PFSK-1 (cell line): ENCODE measurements around the gene TAS2R43.

ENCODE experiments used
- POLR2AphosphoS5 ChIP-seq: IDR thresholded peaks from 2 replicates; pipeline ENCODE4 v1.6.1; 2012; ENCODE audit warnings: low read depth, mild to moderate bottlenecking, control low read depth, low read length, moderate library complexity
- REST ChIP-seq, 2 experiments: IDR thresholded peaks; 2 replicates each; pipeline versions ENCODE4 v1.6.1 to v1.8.0; 2011 to 2012; ENCODE audit warnings: low read depth in 2 of 2, low read length in 2 of 2, control low read depth in 1 of 2, inconsistent platforms in 1 of 2, mild to moderate bottlenecking in 1 of 2, moderate library complexity in 1 of 2; ENCODE audit not compliant: insufficient read depth in 1 of 2
- SIN3A ChIP-seq: IDR thresholded peaks from 2 replicates; pipeline ENCODE4 v1.6.1; 2012; ENCODE audit warnings: mild to moderate bottlenecking, low read length, moderate library complexity, borderline replicate concordance; ENCODE audit not compliant: insufficient read depth
- TAF1 ChIP-seq: IDR thresholded peaks from 2 replicates; pipeline ENCODE4 v1.6.1; 2012; ENCODE audit warnings: low read length, control low read depth, borderline replicate concordance; ENCODE audit not compliant: insufficient read depth

- TF ChIP-seq TAF1, result no peak
- TF ChIP-seq POLR2AphosphoS5, result no peak
- no peak for TF ChIP-seq REST (IDR thresholded peaks at IDR 0.05; ENCODE audit: insufficient read depth in 1 of 2, low read depth in 2 of 2, low read length in 2 of 2)
- no peak for TF ChIP-seq SIN3A
Observed at GRCh38 chr12:11071414-11071813, 20.7 kb downstream of the TAS2R43 start.
